Measurements from ENCODE around the gene KCNE2.
"Not testable (repeated sequence)": the region's sequence is repeated elsewhere in the genome, so short reads cannot be mapped to it uniquely, and the experiment has no call there.

KCNE2 gene

GRCh38 chr21:34354836-34355235 is 9.0 kb upstream of the KCNE2 start:
- DNase-seq: no peak

- no peak for DNase-seq
Measured at GRCh38 chr21:34355570-34355969, 8.2 kb upstream of the KCNE2 start.

- DNase-seq: no peak
Measured at GRCh38 chr21:34357889-34358288, 5.9 kb upstream of the KCNE2 start.

- DNase-seq: no peak
Measured at GRCh38 chr21:34358866-34359265, 4.9 kb upstream of the KCNE2 start.

GRCh38 chr21:34360488-34361241 is 3.1 kb upstream of the KCNE2 start:
- DNase-seq: no peak

GRCh38 chr21:34362136-34362444 is 1.7 kb upstream of the KCNE2 start:
- DNase-seq: no peak

GRCh38 chr21:34362670-34363069 is 1.1 kb upstream of the KCNE2 start:
- no peak for DNase-seq

- no peak for DNase-seq
Measured at GRCh38 chr21:34364921-34365320, 1.1 kb downstream of the KCNE2 start.

- DNase-seq: no peak
Measured at GRCh38 chr21:34365809-34366208, 2.0 kb downstream of the KCNE2 start.

- DNase-seq: no peak
Measured at GRCh38 chr21:34367320-34367935, 3.6 kb downstream of the KCNE2 start.

- no peak for DNase-seq
Measured at GRCh38 chr21:34369741-34370140, 5.9 kb downstream of the KCNE2 start.

- no peak for DNase-seq
Measured at GRCh38 chr21:34372321-34372720, 8.5 kb downstream of the KCNE2 start.

GRCh38 chr21:34374462-34374861 is 10.7 kb downstream of the KCNE2 start:
- DNase-seq: not testable (repeated sequence)

GRCh38 chr21:34374940-34375618 is 11.3 kb downstream of the KCNE2 start, which contains the start of gene SMIM11:
Gene SMIM11 (plus strand): TSS chr21:34375507. CDS start chr21:34379505, 3,998 bp downstream.
- not testable (repeated sequence) for DNase-seq

- DNase-seq: not testable (repeated sequence)
Measured at GRCh38 chr21:34375619-34375972, 11.8 kb downstream of the KCNE2 start.

GRCh38 chr21:34383138-34383537 is 19.3 kb downstream of the KCNE2 start:
- not testable (repeated sequence) for DNase-seq

- not testable (repeated sequence) for DNase-seq
Measured at GRCh38 chr21:34383724-34384415, 20.1 kb downstream of the KCNE2 start.

GRCh38 chr21:34400522-34400921 is 36.7 kb downstream of the KCNE2 start:
- DNase-seq: not testable (repeated sequence)

GRCh38 chr21:34404742-34405141 is 40.9 kb downstream of the KCNE2 start:
- DNase-seq: not testable (repeated sequence)

- DNase-seq: not testable (repeated sequence)
Measured at GRCh38 chr21:34405686-34406085, 41.9 kb downstream of the KCNE2 start.

GRCh38 chr21:34406102-34406501 is 42.3 kb downstream of the KCNE2 start:
- not testable (repeated sequence) for DNase-seq

- DNase-seq: not testable (repeated sequence)
Measured at GRCh38 chr21:34406676-34407075, 42.9 kb downstream of the KCNE2 start.

- DNase-seq: not testable (repeated sequence)
Measured at GRCh38 chr21:34407294-34407693, 43.5 kb downstream of the KCNE2 start.

All from retina (tissue), 1 donor.